ENCODE data around the gene SEMA6A.

The SEMA6A gene

GRCh38 chr5:116492016-116492623 lies 82.5 kb downstream of the SEMA6A start:
- no peak for FAIRE-seq

- FAIRE-seq: no peak
Measured at GRCh38 chr5:116488356-116489041, 86.1 kb downstream of the SEMA6A start.

- no peak for FAIRE-seq
Measured at GRCh38 chr5:116487045-116487444, 87.6 kb downstream of the SEMA6A start.

- no peak for FAIRE-seq
Measured at GRCh38 chr5:116486588-116486987, 88.0 kb downstream of the SEMA6A start.

GRCh38 chr5:116484645-116485044 lies 90.0 kb downstream of the SEMA6A start:
- FAIRE-seq: no peak

GRCh38 chr5:116482394-116482793 lies 92.2 kb downstream of the SEMA6A start:
- no peak for FAIRE-seq

GRCh38 chr5:116480894-116481510 lies 93.6 kb downstream of the SEMA6A start:
- FAIRE-seq: no peak

GRCh38 chr5:116479776-116480675 lies 94.6 kb downstream of the SEMA6A start:
- no peak for FAIRE-seq

- no peak for FAIRE-seq
Measured at GRCh38 chr5:116478491-116478890, 96.1 kb downstream of the SEMA6A start.

GRCh38 chr5:116476897-116477537 lies 97.6 kb downstream of the SEMA6A start:
- no peak for FAIRE-seq

GRCh38 chr5:116475338-116475737 lies 99.3 kb downstream of the SEMA6A start:
- FAIRE-seq: no peak

GRCh38 chr5:116473706-116474105 lies 100.9 kb downstream of the SEMA6A start:
- FAIRE-seq: no peak

- FAIRE-seq: no peak
Measured at GRCh38 chr5:116472274-116472673, 102.3 kb downstream of the SEMA6A start.

GRCh38 chr5:116469631-116470030 lies 105.0 kb downstream of the SEMA6A start:
- FAIRE-seq: no peak

- no peak for FAIRE-seq
Measured at GRCh38 chr5:116468583-116468982, 106.0 kb downstream of the SEMA6A start.

GRCh38 chr5:116467465-116467843 lies 107.2 kb downstream of the SEMA6A start:
- no peak for FAIRE-seq

- no peak for FAIRE-seq
Measured at GRCh38 chr5:116466727-116467464, 107.7 kb downstream of the SEMA6A start.

GRCh38 chr5:116465411-116465810 lies 109.2 kb downstream of the SEMA6A start:
- FAIRE-seq: no peak

- FAIRE-seq: no peak
Measured at GRCh38 chr5:116464144-116464708, 110.4 kb downstream of the SEMA6A start.

- FAIRE-seq: no peak
Measured at GRCh38 chr5:116462500-116462899, 112.1 kb downstream of the SEMA6A start.

- no peak for FAIRE-seq
Measured at GRCh38 chr5:116459301-116459700, 115.3 kb downstream of the SEMA6A start.

- FAIRE-seq: no peak
Measured at GRCh38 chr5:116457062-116457461, 117.6 kb downstream of the SEMA6A start.

All from islet of Langerhans (tissue), 1 donor.